Measurements from ENCODE around the gene KCTD17. TPM values are rescaled to one million over a fixed set of nuclear protein-coding genes. Genes with fewer than 3 reads are reported as not detected.

The KCTD17 gene
- total and polyA plus RNA-seq, 10 donors, result 10.7 to 27.5 (median 17.3) TPM

DNA sequence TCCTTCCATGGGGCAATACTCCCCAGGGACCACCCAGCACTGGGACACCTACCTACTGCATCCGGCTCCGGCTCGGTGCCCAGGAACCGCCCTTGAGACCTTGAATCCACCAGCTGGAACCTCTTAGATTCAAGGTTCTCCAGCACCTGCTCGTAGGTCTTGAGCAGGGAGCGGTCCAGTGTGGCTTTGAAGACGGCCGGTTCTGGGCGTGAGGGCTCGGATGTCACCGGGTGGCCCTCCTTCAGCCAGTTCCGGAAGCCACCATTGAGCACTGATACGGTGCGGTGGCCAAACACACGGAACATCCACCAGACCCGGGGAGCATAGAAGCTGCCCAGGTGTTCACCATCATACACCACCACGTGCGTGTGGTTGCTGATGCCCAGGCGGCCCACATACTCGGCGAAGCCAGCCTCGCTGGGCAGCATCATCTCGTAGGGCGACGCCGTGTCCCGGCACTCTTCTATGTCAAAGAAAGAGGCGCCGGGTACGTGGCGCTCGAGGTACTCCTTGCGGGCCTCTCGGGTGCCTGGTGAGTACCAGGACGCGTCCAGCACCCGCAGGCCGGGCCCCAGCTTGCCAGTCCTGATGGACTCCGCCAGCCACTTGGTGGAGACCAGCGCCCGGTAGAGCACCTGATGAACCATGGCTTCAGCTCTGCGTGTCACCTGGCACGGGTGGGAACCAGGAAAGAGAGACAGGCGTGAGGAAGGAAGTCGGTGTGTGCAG lies 33.3 kb upstream of the KCTD17 start:
- no peaks in the 10 kb centered on the region for H3K9me3 ChIP-seq
- DNase-seq, result peak; percentile 80
- TF ChIP-seq POLR2AphosphoS5 (IDR thresholded peaks at IDR 0.05) (no peak), POLR2A (IDR thresholded peaks at IDR 0.05) (no peak), CTCF (IDR thresholded peaks at IDR 0.05 in 8 of 11, conservative IDR thresholded peaks at IDR 0.05 in 3 of 11) (no peak)
- H3K27ac ChIP-seq, result peak overlapping the region in 6 of 8 donors; percentile 31 to 87 (median 82)
- H3K36me3 ChIP-seq, result no peaks in the 10 kb centered on the region
- H3K27me3 ChIP-seq (replicated peaks in 1 of 7), result peaks cover 0 to 6% (median 0%) of the 10 kb centered on the region in 7 donors
- intact Hi-C loops (cut with DNase I; ENCODE audit: low total_unique reads), result no loop called here
- H3K4me1 ChIP-seq, result peaks cover 5 to 60% (median 40%) of the 10 kb centered on the region in 6 donors
- H3K4me3 ChIP-seq, result peak overlapping the region; percentile 60 to 94 (median 71)
- WGBS, 5 donors, result 75 to 83% (median 83%) methylated on average over 13 to 45 of the region's 45 CpGs

GRCh38 chr22:37018815-37019308 lies 32.7 kb upstream of the KCTD17 start:
- 3 to 33% (median 4%) methylated on average over 6 to 35 of the region's 35 CpGs for WGBS, 5 donors
- H3K27me3 ChIP-seq (replicated peaks in 1 of 7), result peaks cover 0 to 6% (median 0%) of the 10 kb centered on the region in 7 donors
- H3K4me3 ChIP-seq, result peak overlapping the region; percentile 60 to 94 (median 71)
- H3K4me1 ChIP-seq, result peaks cover 5 to 60% (median 40%) of the 10 kb centered on the region in 6 donors
- intact Hi-C loops (cut with DNase I; ENCODE audit: low total_unique reads), result no loop called here
- H3K27ac ChIP-seq, result peak overlapping the region in 7 of 8 donors; percentile 51 to 87 (median 84)
- H3K9me3 ChIP-seq, result no peaks in the 10 kb centered on the region
- TF ChIP-seq POLR2AphosphoS5 (IDR thresholded peaks at IDR 0.05), result no peak
- TF ChIP-seq CTCF (IDR thresholded peaks at IDR 0.05 in 8 of 11, conservative IDR thresholded peaks at IDR 0.05 in 3 of 11), result peak in 1 of 11 experiments; percentile 15
- TF ChIP-seq POLR2A (IDR thresholded peaks at IDR 0.05), result no peak
- peak; percentile 81 for DNase-seq
- peaks cover 0 to 2% (median 0%) of the 10 kb centered on the region in 6 donors for H3K36me3 ChIP-seq

GRCh38 chr22:37019309-37020191 lies 32.0 kb upstream of the KCTD17 start, which contains the start of the genes MPST and TST:
TSS of gene MPST (plus strand) at chr22:37019742. CDS start at chr22:37019837, 95 bp downstream.
TSS of gene TST (minus strand) at chr22:37019447. CDS start at chr22:37018732, 715 bp downstream.
- intact Hi-C loops (cut with DNase I; ENCODE audit: low total_unique reads), result no loop called here
- Histone ChIP-seq H3K4me3 (peak within 1 kb of the TSS; percentile 60 to 94 (median 71)), H3K36me3 (peaks cover 0 to 9% (median 1%) of the 10 kb centered on the region in 6 donors), H3K4me1 (peaks cover 5 to 61% (median 40%) of the 10 kb centered on the region in 6 donors), H3K27me3 (replicated peaks in 1 of 7) (peaks cover 0 to 6% (median 0%) of the 10 kb centered on the region in 7 donors), H3K27ac (peak within 1 kb of the TSS in 7 of 8 donors; percentile 51 to 87 (median 84)), H3K9me3 (no peaks in the 10 kb centered on the region)
- 1% methylated on average over 18 to 107 of the region's 107 CpGs for WGBS, 5 donors
- peak; percentile 91 for DNase-seq
- TF ChIP-seq CTCF (IDR thresholded peaks at IDR 0.05 in 8 of 11, conservative IDR thresholded peaks at IDR 0.05 in 3 of 11), result peak in 2 of 11 experiments; percentile 29
- TF ChIP-seq POLR2A (IDR thresholded peaks at IDR 0.05), result peak in 1 of 3 donors; percentile 62
- TF ChIP-seq POLR2AphosphoS5 (IDR thresholded peaks at IDR 0.05), result peak; percentile 21 to 68 (median 66)
